Effector CD4-positive, alpha-beta T cell (primary cell): Measurements from ENCODE around the gene PDE9A.
"Not testable (repeated sequence)": the region's sequence is repeated elsewhere in the genome, so short reads cannot be mapped to it uniquely, and the experiment has no call there.

Experiments used
- DNase-seq: peaks from one replicate; pipeline ENCODE4 v3.0.0-alpha.2; 2020

Gene PDE9A

GRCh38 chr21:42780617-42781016, 127.2 kb downstream of the PDE9A start:
- DNase-seq: no peak

- DNase-seq: no peak
Observed at GRCh38 chr21:42781150-42781970, 127.9 kb downstream of the PDE9A start.

GRCh38 chr21:42781971-42782722, 128.7 kb downstream of the PDE9A start:
- no peak for DNase-seq

- no peak for DNase-seq
Observed at GRCh38 chr21:42782723-42783242, 129.4 kb downstream of the PDE9A start.

- DNase-seq: no peak
Observed at GRCh38 chr21:42784276-42784675, 130.9 kb downstream of the PDE9A start.

- DNase-seq: no peak
Observed at GRCh38 chr21:42784896-42785451, 131.6 kb downstream of the PDE9A start.

- DNase-seq: no peak
Observed at GRCh38 chr21:42785666-42786427, 132.4 kb downstream of the PDE9A start.

- DNase-seq: no peak
Observed at GRCh38 chr21:42786884-42787283, 133.5 kb downstream of the PDE9A start.

- DNase-seq: no peak
Observed at GRCh38 chr21:42787613-42788012, 134.2 kb downstream of the PDE9A start.

GRCh38 chr21:42790520-42791065, 137.2 kb downstream of the PDE9A start:
- no peak for DNase-seq

GRCh38 chr21:42793774-42794173, 140.4 kb downstream of the PDE9A start:
- DNase-seq: no peak

- no peak for DNase-seq
Observed at GRCh38 chr21:42794551-42794950, 141.1 kb downstream of the PDE9A start.

- DNase-seq: no peak
Observed at GRCh38 chr21:42796327-42797062, 143.1 kb downstream of the PDE9A start.

- no peak for DNase-seq
Observed at GRCh38 chr21:42797522-42797921, 144.1 kb downstream of the PDE9A start.

- DNase-seq: no peak
Observed at GRCh38 chr21:42798106-42798505, 144.7 kb downstream of the PDE9A start.

- no peak for DNase-seq
Observed at GRCh38 chr21:42799516-42799915, 146.1 kb downstream of the PDE9A start.

- DNase-seq: no peak
Observed at GRCh38 chr21:42799948-42800347, 146.5 kb downstream of the PDE9A start.

- not testable (repeated sequence) for DNase-seq
Observed at GRCh38 chr21:42801616-42802015, 148.2 kb downstream of the PDE9A start.

GRCh38 chr21:42806509-42807140, 153.2 kb downstream of the PDE9A start:
- DNase-seq: no peak

GRCh38 chr21:42807293-42807895, 154.0 kb downstream of the PDE9A start:
- DNase-seq: not testable (repeated sequence)
